CD14-positive monocyte (primary cell): ENCODE measurements around the gene GGA2. TPM values are rescaled to one million over a fixed set of nuclear protein-coding genes. Genes with fewer than 3 reads are reported as not detected.

Source experiments
- DNase-seq, 3 donors: peaks; one replicate each; pipeline ENCODE4 v3.0.0-alpha.2; 2011 to 2022
- H2AFZ ChIP-seq: 2 replicates; pipeline ENCODE4 v1.6.0; 2012; ENCODE audit warnings: mild to moderate bottlenecking, low read depth, low read length, inconsistent platforms; ENCODE audit not compliant: insufficient read depth, poor library complexity, severe bottlenecking
- H3K27ac ChIP-seq, 2 donors: 1 replicate in 1 of 2; 2 replicates in 1 of 2; pipeline ENCODE4 v1.5.1; 2012 to 2013; ENCODE audit warnings: low read length in 2 of 2, control low read depth in 1 of 2, inconsistent platforms in 1 of 2, low read depth in 1 of 2, mild to moderate bottlenecking in 1 of 2
- H3K27me3 ChIP-seq, 2 donors: one replicate each; pipeline versions ENCODE4 v1.6.0 to v1.6.1; 2011 to 2013; ENCODE audit warnings: low read length in 2 of 2; ENCODE audit not compliant: control insufficient read depth in 2 of 2, insufficient read depth in 2 of 2
- H3K36me3 ChIP-seq, 2 donors: replicated peaks in 1 of 2; 1 replicate in 1 of 2; 2 replicates in 1 of 2; pipeline versions ENCODE4 v1.5.1 to v1.6.1; 2012 to 2013; ENCODE audit warnings: low read length in 2 of 2, control low read depth in 1 of 2, inconsistent platforms in 1 of 2, mild to moderate bottlenecking in 1 of 2; ENCODE audit not compliant: insufficient read depth in 2 of 2, control insufficient read depth in 1 of 2
- H3K4me1 ChIP-seq, 2 donors: 1 replicate in 1 of 2; 2 replicates in 1 of 2; pipeline versions ENCODE4 v1.5.1 to v1.6.1; 2012 to 2013; ENCODE audit warnings: low read length in 2 of 2, control low read depth in 1 of 2, inconsistent platforms in 1 of 2, mild to moderate bottlenecking in 1 of 2, moderate library complexity in 1 of 2; ENCODE audit not compliant: insufficient read depth in 2 of 2, control insufficient read depth in 1 of 2
- H3K4me2 ChIP-seq: replicated peaks from 2 replicates; pipeline ENCODE3; 2012; ENCODE audit warnings: low read length, moderate library complexity, mild to moderate bottlenecking; ENCODE audit not compliant: poor library complexity, severe bottlenecking; ENCODE audit errors: extremely low read depth
- H3K4me3 ChIP-seq, 3 experiments: fragments of 200-600 bp in 1 of 3; sonication (generic) in 1 of 3; replicated peaks in 1 of 3; 1 replicate in 2 of 3; 2 replicates in 1 of 3; pipeline ENCODE4 v1.5.1; 2011 to 2013; ENCODE audit warnings: low read length in 3 of 3, mild to moderate bottlenecking in 3 of 3, control low read depth in 2 of 3, low read depth in 2 of 3, inconsistent platforms in 1 of 3, moderate library complexity in 1 of 3
- H3K79me2 ChIP-seq: 2 replicates; pipeline ENCODE4 v1.6.0; 2012; ENCODE audit warnings: mild to moderate bottlenecking, control low read depth, inconsistent platforms, low read length, moderate library complexity; ENCODE audit not compliant: insufficient read depth
- H3K9ac ChIP-seq: 2 replicates; pipeline ENCODE4 v1.6.0; 2017; ENCODE audit warnings: low read length, mild to moderate bottlenecking; ENCODE audit not compliant: insufficient read depth, poor library complexity, severe bottlenecking
- H3K9me3 ChIP-seq, 2 donors: replicated peaks in 1 of 2; 1 replicate in 1 of 2; 2 replicates in 1 of 2; pipeline versions ENCODE4 v1.5.1 to v1.6.1; 2012 to 2013; ENCODE audit warnings: low read length in 2 of 2, control low read depth in 1 of 2; ENCODE audit not compliant: control insufficient read depth in 1 of 2, insufficient read depth in 1 of 2
- H4K20me1 ChIP-seq: 2 replicates; pipeline ENCODE4 v1.6.0; 2012; ENCODE audit warnings: mild to moderate bottlenecking, low read length, control low read depth, moderate library complexity; ENCODE audit not compliant: insufficient read depth
- H3K27ac Mint-ChIP-seq, 7 donors: one replicate each; pipeline ENCODE4 v1.8.0; 2020; ENCODE audit warnings: mild to moderate bottlenecking in 7 of 7, mixed read lengths in 7 of 7, moderate library complexity in 6 of 7, inconsistent platforms in 2 of 7
- H3K27me3 Mint-ChIP-seq, 3 donors: one replicate each; pipeline ENCODE4 v1.8.0; 2021 to 2022; ENCODE audit warnings: low read depth in 3 of 3, mild to moderate bottlenecking in 3 of 3, mixed read lengths in 3 of 3, moderate library complexity in 3 of 3, inconsistent platforms in 1 of 3
- H3K36me3 Mint-ChIP-seq, 2 donors: one replicate each; pipeline ENCODE4 v1.8.0; 2020; ENCODE audit warnings: mixed read lengths in 2 of 2, inconsistent platforms in 1 of 2, mild to moderate bottlenecking in 1 of 2
- H3K4me1 Mint-ChIP-seq: one replicate; pipeline ENCODE4 v1.8.0; 2020; ENCODE audit warnings: mild to moderate bottlenecking, mixed read lengths
- H3K4me3 Mint-ChIP-seq, 2 donors: one replicate each; pipeline ENCODE4 v1.8.0; 2020; ENCODE audit warnings: mild to moderate bottlenecking in 2 of 2, mixed read lengths in 2 of 2, moderate library complexity in 1 of 2
- H3K9me3 Mint-ChIP-seq, 7 donors: one replicate each; pipeline ENCODE4 v1.8.0; 2020 to 2022; ENCODE audit warnings: mixed read lengths in 7 of 7, mild to moderate bottlenecking in 6 of 7, moderate library complexity in 6 of 7, inconsistent platforms in 2 of 7
- WGBS: methylation state at CpG from one replicate; pipeline ENCODE4 v1.1.5; 2013; ENCODE audit warnings: missing lambda C conversion rate; ENCODE audit not compliant: insufficient coverage; 5-methylcytosine and 5-hydroxymethylcytosine counted together
- intact Hi-C, 2 donors: fragments of 100-400 bp; cut with micrococcal nuclease; formaldehyde crosslinking; loops; one replicate each; pipeline versions ENCODE4 v1.15.0 to v1.15.1; 2023
- polyA plus RNA-seq, 3 donors: library from polyadenylated mRNA; depleted of rRNA in 1 of 3; unstranded in 2 of 3; stranded (reverse) in 1 of 3; fragments of 300-500 nt in 2 of 3; fragments of >200 nt in 1 of 3; fragmentation: Illumina TruSeq in 2 of 3; gene quantifications; 1 replicate in 2 of 3; 2 replicates in 1 of 3; pipeline ENCODE4 v1.2.3, GENCODE V29; 2012 to 2021
- TF ChIP-seq, protein P1 (sequence below): fragments of 200-600 bp; IDR thresholded peaks from one replicate; pipeline ENCODE4 v1.8.0; 2022; ENCODE audit warnings: antibody characterized with exemption, mild to moderate bottlenecking

Gene GGA2
- polyA plus RNA-seq, 3 donors: 37.5 to 55.4 (median 49.5) TPM

DNA sequence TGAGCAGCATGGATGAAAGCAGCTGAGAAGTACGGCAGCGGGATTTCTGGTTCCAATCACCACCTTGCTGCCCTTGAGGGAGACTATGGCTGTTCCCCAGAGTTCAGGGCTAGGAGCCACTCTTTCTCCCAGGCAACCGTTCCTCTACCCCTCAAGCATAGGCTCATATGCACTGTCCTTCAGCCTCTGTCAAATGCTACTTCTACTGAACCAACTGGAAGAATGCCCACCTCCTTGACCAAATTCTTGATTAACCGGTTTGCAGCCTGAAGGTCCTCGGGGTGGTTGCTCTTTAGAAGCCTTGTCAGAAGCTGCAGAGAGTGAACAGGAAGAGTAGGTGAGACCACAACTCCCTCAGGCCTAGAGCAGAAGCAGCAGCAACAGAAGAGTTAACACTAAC is 23.8 kb downstream of the GGA2 start:
- H4K20me1 ChIP-seq: peaks cover 26% of the 10 kb centered on the region
- H3K9me3 ChIP-seq: no peaks in the 10 kb centered on the region
- H3K4me1 ChIP-seq: no peaks in the 10 kb centered on the region
- Mint-ChIP-seq H3K27me3 (no peaks in the 10 kb centered on the region), H3K9me3 (no peaks in the 10 kb centered on the region), H3K36me3 (peaks cover 89 to 99% of the 10 kb centered on the region in 2 donors), H3K4me3 (no peak overlapping the region), H3K4me1 (no peaks in the 10 kb centered on the region), H3K27ac (peak overlapping the region in 1 of 7 donors; percentile 12)
- peaks cover 93 to 100% of the 10 kb centered on the region in 2 donors for H3K36me3 ChIP-seq
- intact Hi-C loops: no loop called here
- 92% methylated on average over 3 of the region's 5 CpGs for WGBS
- no peak overlapping the region for H3K27ac ChIP-seq
- H2AFZ ChIP-seq: no peak overlapping the region
- H3K79me2 ChIP-seq: peaks cover 10% of the 10 kb centered on the region
- H3K9ac ChIP-seq: no peak overlapping the region
- TF ChIP-seq, protein P1, sequence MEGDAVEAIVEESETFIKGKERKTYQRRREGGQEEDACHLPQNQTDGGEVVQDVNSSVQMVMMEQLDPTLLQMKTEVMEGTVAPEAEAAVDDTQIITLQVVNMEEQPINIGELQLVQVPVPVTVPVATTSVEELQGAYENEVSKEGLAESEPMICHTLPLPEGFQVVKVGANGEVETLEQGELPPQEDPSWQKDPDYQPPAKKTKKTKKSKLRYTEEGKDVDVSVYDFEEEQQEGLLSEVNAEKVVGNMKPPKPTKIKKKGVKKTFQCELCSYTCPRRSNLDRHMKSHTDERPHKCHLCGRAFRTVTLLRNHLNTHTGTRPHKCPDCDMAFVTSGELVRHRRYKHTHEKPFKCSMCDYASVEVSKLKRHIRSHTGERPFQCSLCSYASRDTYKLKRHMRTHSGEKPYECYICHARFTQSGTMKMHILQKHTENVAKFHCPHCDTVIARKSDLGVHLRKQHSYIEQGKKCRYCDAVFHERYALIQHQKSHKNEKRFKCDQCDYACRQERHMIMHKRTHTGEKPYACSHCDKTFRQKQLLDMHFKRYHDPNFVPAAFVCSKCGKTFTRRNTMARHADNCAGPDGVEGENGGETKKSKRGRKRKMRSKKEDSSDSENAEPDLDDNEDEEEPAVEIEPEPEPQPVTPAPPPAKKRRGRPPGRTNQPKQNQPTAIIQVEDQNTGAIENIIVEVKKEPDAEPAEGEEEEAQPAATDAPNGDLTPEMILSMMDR: no peak
- H3K4me3 ChIP-seq: no peak overlapping the region
- DNase-seq: no peak
- H3K27me3 ChIP-seq: no peaks in the 10 kb centered on the region
- no peak overlapping the region for H3K4me2 ChIP-seq

DNA sequence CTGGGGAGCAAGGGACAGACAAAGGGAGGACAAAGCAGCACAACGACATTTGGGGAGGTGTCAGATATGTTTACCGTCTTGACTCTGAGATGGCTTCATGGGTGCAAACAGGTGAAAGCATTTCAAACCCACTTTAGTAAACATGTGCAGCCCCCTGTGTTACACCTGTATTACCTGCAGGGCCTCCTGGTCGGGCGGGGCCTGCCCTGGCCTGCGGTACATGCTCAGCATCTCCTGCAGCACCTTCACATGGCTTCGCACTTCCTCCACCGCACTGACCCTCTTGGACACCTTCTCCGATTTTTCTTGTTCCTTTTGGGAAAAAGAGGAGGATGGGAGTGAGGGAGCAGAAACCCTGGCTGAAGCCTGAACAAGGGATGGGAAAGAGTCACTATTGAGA is 24.5 kb downstream of the GGA2 start:
- Histone ChIP-seq H3K79me2 (peaks cover 9% of the 10 kb centered on the region), H3K27ac (no peak overlapping the region), H3K27me3 (no peaks in the 10 kb centered on the region), H3K9ac (no peak overlapping the region), H3K4me3 (no peak overlapping the region), H3K9me3 (no peaks in the 10 kb centered on the region), H3K4me1 (no peaks in the 10 kb centered on the region), H4K20me1 (peaks cover 26% of the 10 kb centered on the region), H2AFZ (no peak overlapping the region), H3K4me2 (no peak overlapping the region), H3K36me3 (peaks cover 93 to 100% of the 10 kb centered on the region in 2 donors)
- no peaks in the 10 kb centered on the region for H3K9me3 Mint-ChIP-seq
- peaks cover 89 to 100% of the 10 kb centered on the region in 2 donors for H3K36me3 Mint-ChIP-seq
- H3K27me3 Mint-ChIP-seq: no peaks in the 10 kb centered on the region
- peak overlapping the region in 1 of 7 donors; percentile 64 for H3K27ac Mint-ChIP-seq
- intact Hi-C loops: no loop called here
- TF ChIP-seq, protein P1: no peak
- no peak for DNase-seq
- no peak overlapping the region for H3K4me3 Mint-ChIP-seq
- 99% methylated on average over 8 of the region's 8 CpGs for WGBS
- no peaks in the 10 kb centered on the region for H3K4me1 Mint-ChIP-seq
